Measurements from ENCODE around the gene SIGLEC1.

DNA sequence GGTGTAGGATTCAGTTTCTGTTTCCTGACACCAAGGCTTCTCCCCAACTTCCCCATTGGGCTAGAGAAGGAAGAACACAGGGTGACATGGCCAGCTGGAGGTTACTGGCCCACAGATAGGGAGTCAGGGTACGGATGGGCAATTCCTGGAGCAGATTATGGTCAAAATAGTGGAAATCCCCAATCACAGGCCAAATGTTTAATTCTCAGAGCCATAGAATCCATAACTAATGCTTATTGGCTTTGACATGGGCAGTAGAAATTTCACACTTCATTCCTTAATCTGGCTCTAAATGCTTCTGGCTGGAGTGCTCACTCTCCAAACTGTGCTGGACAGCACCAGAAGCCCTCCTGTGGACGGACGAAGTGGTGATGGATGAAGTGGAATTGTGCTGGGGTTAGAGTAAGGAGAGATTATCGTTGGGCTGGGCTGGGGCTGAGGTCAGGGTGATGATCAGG is 887 bp downstream of the SIGLEC1 start:
- TF ChIP-seq, protein P1, sequence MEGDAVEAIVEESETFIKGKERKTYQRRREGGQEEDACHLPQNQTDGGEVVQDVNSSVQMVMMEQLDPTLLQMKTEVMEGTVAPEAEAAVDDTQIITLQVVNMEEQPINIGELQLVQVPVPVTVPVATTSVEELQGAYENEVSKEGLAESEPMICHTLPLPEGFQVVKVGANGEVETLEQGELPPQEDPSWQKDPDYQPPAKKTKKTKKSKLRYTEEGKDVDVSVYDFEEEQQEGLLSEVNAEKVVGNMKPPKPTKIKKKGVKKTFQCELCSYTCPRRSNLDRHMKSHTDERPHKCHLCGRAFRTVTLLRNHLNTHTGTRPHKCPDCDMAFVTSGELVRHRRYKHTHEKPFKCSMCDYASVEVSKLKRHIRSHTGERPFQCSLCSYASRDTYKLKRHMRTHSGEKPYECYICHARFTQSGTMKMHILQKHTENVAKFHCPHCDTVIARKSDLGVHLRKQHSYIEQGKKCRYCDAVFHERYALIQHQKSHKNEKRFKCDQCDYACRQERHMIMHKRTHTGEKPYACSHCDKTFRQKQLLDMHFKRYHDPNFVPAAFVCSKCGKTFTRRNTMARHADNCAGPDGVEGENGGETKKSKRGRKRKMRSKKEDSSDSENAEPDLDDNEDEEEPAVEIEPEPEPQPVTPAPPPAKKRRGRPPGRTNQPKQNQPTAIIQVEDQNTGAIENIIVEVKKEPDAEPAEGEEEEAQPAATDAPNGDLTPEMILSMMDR (IDR thresholded peaks at IDR 0.05; ENCODE audit: low read depth, low read length), result no peak
- no peak for TF ChIP-seq EZH2phosphoT487 (IDR thresholded peaks at IDR 0.05; ENCODE audit: low read depth)
